BLaER1 treated with 17β-estradiol and CSF1 and Interleukin-3, amounts not matched to agents 10 nM and 100 nM (cell line): ENCODE measurements around the gene BDNF.

Experiments
- H3K27ac ChIP-seq, 11 experiments: shearing (Covaris generic); formaldehyde crosslinking; 2 replicates each; pipeline ENCODE4 v1.8.1; 2022
- H3K27me3 ChIP-seq, 11 experiments: shearing (Covaris generic); formaldehyde crosslinking; 2 replicates each; pipeline ENCODE4 v1.8.1; 2022
- H3K36me3 ChIP-seq, 11 experiments: shearing (Covaris generic); formaldehyde crosslinking; 2 replicates each; pipeline ENCODE4 v1.8.1; 2022
- H3K4me1 ChIP-seq, 10 experiments: shearing (Covaris generic); formaldehyde crosslinking; 2 replicates each; pipeline ENCODE4 v1.8.1; 2022
- H3K4me2 ChIP-seq, 11 experiments: shearing (Covaris generic); formaldehyde crosslinking; 2 replicates each; pipeline ENCODE4 v1.8.1; 2022
- H3K4me3 ChIP-seq, 10 experiments: shearing (Covaris generic); formaldehyde crosslinking; 2 replicates each; pipeline ENCODE4 v1.8.1; 2022
- H3K9ac ChIP-seq, 11 experiments: shearing (Covaris generic); formaldehyde crosslinking; 2 replicates each; pipeline ENCODE4 v1.8.1; 2022
- H3K9me3 ChIP-seq, 11 experiments: shearing (Covaris generic); formaldehyde crosslinking; replicated peaks in 1 of 11; 2 replicates each; pipeline ENCODE4 v1.8.1; 2022
- H4K20me1 ChIP-seq, 11 experiments: shearing (Covaris generic); formaldehyde crosslinking; 2 replicates each; pipeline ENCODE4 v1.8.1; 2022
- Cebpa-rat ChIP-seq, 11 experiments: shearing (Covaris generic); IDR thresholded peaks; 2 replicates each; pipeline ENCODE4 v1.8.1; 2022

The BDNF gene

DNA sequence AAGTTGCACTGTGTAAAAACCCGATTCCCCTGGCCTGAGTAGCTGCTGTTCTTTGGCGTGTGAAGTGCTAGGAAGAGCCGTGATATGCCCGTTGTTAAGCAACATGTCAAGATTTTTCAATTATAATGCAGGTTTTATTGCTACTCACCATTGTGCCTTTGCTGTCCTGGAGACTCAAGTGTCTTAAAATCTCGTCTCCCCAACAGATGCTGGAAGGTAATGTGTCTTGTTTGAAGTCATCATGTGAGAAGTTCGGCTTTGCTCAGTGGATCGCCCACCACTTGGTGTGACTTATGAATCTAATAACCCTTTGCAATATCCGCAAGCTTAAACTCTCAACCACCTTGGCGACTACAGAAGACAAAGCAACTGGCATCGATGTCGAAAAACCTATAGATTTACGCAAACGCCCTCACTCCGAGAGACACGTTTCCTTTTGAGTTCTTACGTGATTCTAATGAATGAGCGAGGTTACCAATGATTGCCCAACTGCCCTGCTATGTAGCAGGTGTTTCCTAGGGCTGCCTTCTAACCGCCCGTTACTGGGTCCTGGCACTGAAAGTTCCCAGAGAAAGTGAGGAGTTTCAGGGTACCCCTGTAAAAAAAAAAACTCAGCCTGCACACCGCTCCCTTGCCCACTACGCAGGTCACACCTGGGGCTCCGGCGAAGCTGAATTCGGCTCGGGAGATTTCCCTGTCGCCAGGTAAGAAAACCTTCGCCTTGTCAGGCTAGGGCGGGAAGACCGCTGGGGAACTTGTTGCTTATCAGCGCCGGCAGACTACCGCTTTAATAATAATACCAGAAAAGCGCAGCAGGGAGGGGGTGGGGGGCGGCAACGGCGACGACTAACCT, 21.2 kb upstream of the BDNF start:
- no peak overlapping the region for H3K4me3 ChIP-seq
- H3K36me3 ChIP-seq = no peaks in the 10 kb centered on the region
- H3K4me2 ChIP-seq = no peak overlapping the region
- H3K27me3 ChIP-seq = no peaks in the 10 kb centered on the region
- H4K20me1 ChIP-seq = no peaks in the 10 kb centered on the region
- no peak overlapping the region for H3K9ac ChIP-seq
- no peak overlapping the region for H3K27ac ChIP-seq
- H3K9me3 ChIP-seq = peaks cover 27 to 41% (median 36%) of the 10 kb centered on the region in 11 experiments
- TF ChIP-seq Cebpa-rat (IDR thresholded peaks at IDR 0.05) = no peak
- H3K4me1 ChIP-seq = no peaks in the 10 kb centered on the region

DNA sequence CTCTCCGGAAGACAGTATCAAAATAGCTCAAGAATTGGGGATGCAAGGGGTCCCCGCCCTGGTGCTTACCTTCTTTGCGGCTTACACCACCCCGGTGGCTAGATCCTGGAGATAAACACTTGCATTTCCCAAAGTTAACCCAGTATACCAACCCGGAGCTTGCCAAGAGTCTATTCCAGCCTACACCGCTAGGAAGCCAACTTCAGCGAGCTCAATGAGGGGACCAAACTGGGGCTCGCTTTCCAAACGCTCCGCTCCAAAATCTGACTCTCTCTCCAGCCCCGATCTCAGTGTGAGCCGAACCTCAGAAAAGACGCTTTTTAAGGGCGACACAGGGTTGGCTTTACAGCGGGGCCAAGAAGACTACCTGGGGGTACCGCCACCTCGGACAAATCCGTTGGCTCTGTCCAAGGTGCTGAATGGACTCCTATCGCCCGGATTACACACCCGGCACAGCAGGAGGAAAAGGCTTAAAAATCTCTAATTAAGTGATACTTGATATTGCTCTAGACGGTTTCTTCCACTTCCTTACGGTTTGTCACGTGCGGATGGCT, 20.1 kb upstream of the BDNF start:
- H3K9ac ChIP-seq = no peak overlapping the region
- no peak overlapping the region for H3K27ac ChIP-seq
- no peak for TF ChIP-seq Cebpa-rat (IDR thresholded peaks at IDR 0.05)
- no peaks in the 10 kb centered on the region for H3K4me1 ChIP-seq
- H3K4me2 ChIP-seq = no peak overlapping the region
- H3K9me3 ChIP-seq = peaks cover 27 to 41% (median 36%) of the 10 kb centered on the region in 11 experiments
- H4K20me1 ChIP-seq = no peaks in the 10 kb centered on the region
- no peaks in the 10 kb centered on the region for H3K36me3 ChIP-seq
- no peaks in the 10 kb centered on the region for H3K27me3 ChIP-seq
- no peak overlapping the region for H3K4me3 ChIP-seq

GRCh38 chr11:27719546-27719925, 19.3 kb upstream of the BDNF start:
- no peaks in the 10 kb centered on the region for H3K36me3 ChIP-seq
- no peak overlapping the region for H3K9ac ChIP-seq
- no peak overlapping the region for H3K27ac ChIP-seq
- no peak overlapping the region for H3K4me2 ChIP-seq
- TF ChIP-seq Cebpa-rat (IDR thresholded peaks at IDR 0.05) = no peak
- H3K4me3 ChIP-seq = no peak overlapping the region
- H4K20me1 ChIP-seq = no peaks in the 10 kb centered on the region
- H3K9me3 ChIP-seq = peaks cover 27 to 41% (median 36%) of the 10 kb centered on the region in 11 experiments
- H3K4me1 ChIP-seq = no peaks in the 10 kb centered on the region
- H3K27me3 ChIP-seq = no peaks in the 10 kb centered on the region

DNA sequence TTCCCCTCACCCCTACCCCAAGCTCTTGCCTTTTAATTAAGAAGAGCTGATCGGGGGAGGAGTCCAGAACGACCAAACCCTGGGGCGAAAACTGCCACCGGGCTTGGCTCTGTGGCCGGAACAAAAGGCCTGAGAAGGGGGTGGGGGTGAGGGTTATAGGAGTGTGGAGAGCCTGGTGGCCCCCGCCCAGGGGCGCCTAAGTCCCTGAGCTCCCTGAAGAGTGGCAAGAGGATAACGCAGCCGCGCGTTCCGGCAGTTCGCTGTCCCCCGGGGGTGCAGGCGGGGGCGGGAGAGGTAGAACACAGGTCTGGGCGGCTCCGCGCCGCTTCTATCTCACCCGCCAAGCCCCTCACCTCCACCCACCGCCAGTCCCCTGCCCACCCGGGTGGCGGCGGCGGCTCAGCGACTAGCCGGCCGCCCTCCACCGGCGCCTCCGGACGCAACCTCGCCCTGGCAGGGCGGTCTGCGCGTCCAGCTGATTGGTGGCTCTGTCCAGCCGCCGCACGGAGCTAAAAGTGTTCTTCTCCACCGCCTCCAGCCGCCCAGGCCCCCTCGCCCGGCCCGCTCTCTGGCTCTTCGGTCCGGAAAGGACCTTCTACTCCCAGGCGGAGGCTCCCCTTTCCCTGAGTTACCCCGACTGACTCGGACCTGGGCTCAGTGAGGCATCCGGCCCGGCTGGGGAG, 18.7 kb upstream of the BDNF start:
- no peak overlapping the region for H3K9ac ChIP-seq

DNA sequence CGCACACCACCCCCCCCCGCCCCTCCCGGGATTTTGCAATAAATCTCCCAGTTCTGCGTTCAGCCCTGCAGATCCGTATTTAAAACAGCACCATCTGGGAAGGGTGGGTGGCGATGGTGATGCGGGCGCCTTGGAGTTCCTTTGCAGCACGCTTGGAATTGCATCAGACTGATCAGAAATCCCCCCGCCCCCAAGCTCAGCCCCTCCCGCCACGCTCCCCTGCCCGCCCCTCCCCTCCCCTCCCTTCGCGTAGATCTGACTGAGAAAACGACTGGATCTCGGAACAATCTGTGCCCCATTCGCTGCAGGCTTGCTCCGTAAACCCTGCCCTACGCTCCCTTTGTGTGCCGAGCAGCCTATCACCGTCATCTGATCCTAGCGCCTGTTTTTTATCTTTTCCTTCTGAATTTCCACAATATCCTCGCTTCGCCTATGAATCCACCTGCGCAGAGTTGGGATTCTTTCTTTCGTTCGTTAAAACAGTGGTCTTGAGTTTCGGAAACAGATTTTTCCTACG, 18.1 kb upstream of the BDNF start:
- Histone ChIP-seq H3K27ac (no peak overlapping the region), H3K4me3 (no peak overlapping the region), H3K27me3 (no peaks in the 10 kb centered on the region)

More for the DNA sequence above, 18.7 kb upstream of the BDNF start:
- H3K4me2 ChIP-seq = no peak overlapping the region
- no peak overlapping the region for H3K4me3 ChIP-seq
- H3K4me1 ChIP-seq = no peaks in the 10 kb centered on the region
- H4K20me1 ChIP-seq = no peaks in the 10 kb centered on the region
- no peak for TF ChIP-seq Cebpa-rat (IDR thresholded peaks at IDR 0.05)
- H3K27ac ChIP-seq = no peak overlapping the region
- H3K27me3 ChIP-seq = no peaks in the 10 kb centered on the region
- peaks cover 27 to 41% (median 36%) of the 10 kb centered on the region in 11 experiments for H3K9me3 ChIP-seq
- H3K36me3 ChIP-seq = no peaks in the 10 kb centered on the region

GRCh38 chr11:27717801-27718229, 17.6 kb upstream of the BDNF start:
- no peaks in the 10 kb centered on the region for H3K36me3 ChIP-seq
- no peaks in the 10 kb centered on the region for H3K27me3 ChIP-seq
- H3K4me2 ChIP-seq = no peak overlapping the region
- H3K9me3 ChIP-seq = peaks cover 27 to 39% (median 36%) of the 10 kb centered on the region in 11 experiments
- H3K4me3 ChIP-seq = no peak overlapping the region
- H3K4me1 ChIP-seq = no peaks in the 10 kb centered on the region
- TF ChIP-seq Cebpa-rat (IDR thresholded peaks at IDR 0.05) = no peak
- H3K9ac ChIP-seq = no peak overlapping the region
- H3K27ac ChIP-seq = no peak overlapping the region
- no peaks in the 10 kb centered on the region for H4K20me1 ChIP-seq

More for the DNA sequence above, 18.1 kb upstream of the BDNF start:
- peaks cover 27 to 41% (median 36%) of the 10 kb centered on the region in 11 experiments for H3K9me3 ChIP-seq
- no peak overlapping the region for H3K9ac ChIP-seq
- H4K20me1 ChIP-seq = no peaks in the 10 kb centered on the region
- no peak overlapping the region for H3K4me2 ChIP-seq
- H3K4me1 ChIP-seq = no peaks in the 10 kb centered on the region
- TF ChIP-seq Cebpa-rat (IDR thresholded peaks at IDR 0.05) = no peak
- no peaks in the 10 kb centered on the region for H3K36me3 ChIP-seq

DNA sequence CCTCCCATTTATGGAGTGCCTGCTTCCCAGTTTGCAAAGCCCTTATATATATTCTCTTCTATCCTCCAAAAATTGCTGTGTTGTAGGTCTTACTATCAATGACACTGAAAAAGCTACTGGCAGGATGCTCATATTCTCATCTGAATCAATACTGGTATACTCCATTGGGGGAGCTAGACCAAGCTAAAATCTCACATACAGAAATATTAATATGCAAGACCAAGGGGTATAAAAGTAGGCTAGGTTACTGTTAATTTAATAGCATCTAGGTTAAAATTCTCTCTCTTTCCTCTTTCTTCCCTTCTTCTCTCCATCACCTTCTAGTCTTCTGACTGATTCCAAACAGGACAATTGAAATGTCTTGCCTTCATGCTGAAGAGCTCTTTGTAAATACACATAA, 17.1 kb upstream of the BDNF start:
- Histone ChIP-seq H3K4me1 (no peaks in the 10 kb centered on the region), H3K4me2 (no peak overlapping the region), H3K27ac (no peak overlapping the region), H3K4me3 (no peak overlapping the region), H3K9ac (no peak overlapping the region), H3K36me3 (no peaks in the 10 kb centered on the region), H3K9me3 (peaks cover 25 to 35% (median 32%) of the 10 kb centered on the region in 11 experiments), H3K27me3 (no peaks in the 10 kb centered on the region), H4K20me1 (no peaks in the 10 kb centered on the region)
- TF ChIP-seq Cebpa-rat (IDR thresholded peaks at IDR 0.05) = no peak

GRCh38 chr11:27716835-27717234, 16.6 kb upstream of the BDNF start:
- TF ChIP-seq Cebpa-rat (IDR thresholded peaks at IDR 0.05) = no peak
- Histone ChIP-seq H3K4me2 (no peak overlapping the region), H3K4me1 (no peaks in the 10 kb centered on the region), H3K36me3 (no peaks in the 10 kb centered on the region), H3K9ac (no peak overlapping the region), H3K4me3 (no peak overlapping the region), H3K27ac (no peak overlapping the region), H3K9me3 (peaks cover 19 to 29% (median 27%) of the 10 kb centered on the region in 11 experiments), H3K27me3 (no peaks in the 10 kb centered on the region), H4K20me1 (no peaks in the 10 kb centered on the region)

GRCh38 chr11:27716216-27716615, 16.0 kb upstream of the BDNF start:
- H3K27me3 ChIP-seq = no peaks in the 10 kb centered on the region
- no peak overlapping the region for H3K4me3 ChIP-seq
- no peaks in the 10 kb centered on the region for H3K36me3 ChIP-seq
- no peaks in the 10 kb centered on the region for H3K4me1 ChIP-seq
- H3K9ac ChIP-seq = no peak overlapping the region
- H3K9me3 ChIP-seq = peaks cover 16 to 23% (median 20%) of the 10 kb centered on the region in 11 experiments; a peak in 19 of 22 replicates
- H3K27ac ChIP-seq = no peak overlapping the region
- H4K20me1 ChIP-seq = no peaks in the 10 kb centered on the region
- TF ChIP-seq Cebpa-rat (IDR thresholded peaks at IDR 0.05) = no peak
- no peak overlapping the region for H3K4me2 ChIP-seq
